H1 (cell line): ENCODE results near the gene AURKAIP1. TPM values are rescaled to one million over a fixed set of nuclear protein-coding genes. Genes with fewer than 3 reads are reported as not detected.

ENCODE experiments used
- CTCF ChIA-PET: fragments of 300-600 bp; sonication (Branson Sonifier 250); formaldehyde crosslinking; loops from one replicate; lab custom pipeline; 2021; ENCODE audit not compliant: partially characterized antibody; lab: Charles Lee
- POLR2A ChIA-PET: fragments of 300-600 bp; sonication (Branson Sonifier 250); formaldehyde crosslinking; loops from one replicate; lab custom pipeline; 2021; ENCODE audit warnings: inconsistent platforms; ENCODE audit not compliant: partially characterized antibody; lab: Charles Lee
- DNase-seq, 2 experiments: peaks; one replicate each; pipeline versions ENCODE4 v3.0.0 to v3.0.0-alpha.2; 2010 to 2022; ENCODE audit warnings: low spot score in 2 of 2, low read depth in 1 of 2, mixed read lengths in 1 of 2
- FAIRE-seq: peaks from 2 replicates; lab custom pipeline; 2011; peaks lifted over from hg19 to GRCh38; lab: Jason Lieb, UNC
- H2AFZ ChIP-seq: 2 replicates; pipeline ENCODE4 v1.8.1; 2012; ENCODE audit warnings: low read length, inconsistent platforms
- H2AK5ac ChIP-seq: 2 replicates; pipeline ENCODE4 v1.6.1; 2013; ENCODE audit warnings: low read depth, low read length
- H2BK120ac ChIP-seq: replicated peaks from 2 replicates; pipeline ENCODE3; 2013; ENCODE audit warnings: low read depth, low read length, inconsistent platforms
- H2BK12ac ChIP-seq: 2 replicates; pipeline ENCODE4 v1.6.1; 2013; ENCODE audit warnings: low read depth, low read length
- H2BK15ac ChIP-seq: 2 replicates; pipeline ENCODE4 v1.6.1; 2013; ENCODE audit warnings: low read length
- H2BK20ac ChIP-seq: 2 replicates; pipeline ENCODE4 v1.6.1; 2013; ENCODE audit warnings: low read length
- H2BK5ac ChIP-seq: 2 replicates; pipeline ENCODE4 v1.6.1; 2013; ENCODE audit warnings: low read depth, low read length
- H3K14ac ChIP-seq: 2 replicates; pipeline ENCODE4 v1.6.1; 2013; ENCODE audit warnings: inconsistent platforms; ENCODE audit not compliant: insufficient read length
- H3K18ac ChIP-seq: 2 replicates; pipeline ENCODE4 v1.6.1; 2013; ENCODE audit warnings: low read length; ENCODE audit errors: extremely low read depth
- H3K23ac ChIP-seq: 2 replicates; pipeline ENCODE4 v1.6.1; 2013; ENCODE audit warnings: inconsistent platforms; ENCODE audit not compliant: insufficient read length
- H3K23me2 ChIP-seq: 2 replicates; pipeline ENCODE4 v1.6.1; 2013; ENCODE audit warnings: low read depth, low read length
- H3K27ac ChIP-seq: 2 replicates; pipeline ENCODE4 v1.6.1; 2011; ENCODE audit warnings: low read depth, low read length, inconsistent platforms
- H3K27me3 ChIP-seq, 4 experiments: replicated peaks in 1 of 4; 1 replicate in 1 of 4; 2 replicates in 3 of 4; pipeline versions ENCODE4 v1.6.1 to v1.8.1; 2011 to 2013; ENCODE audit warnings: low read length in 3 of 4, mild to moderate bottlenecking in 3 of 4, inconsistent platforms in 2 of 4, mixed read lengths in 2 of 4, moderate library complexity in 1 of 4; ENCODE audit not compliant: control insufficient read depth in 3 of 4, insufficient read depth in 3 of 4; ENCODE audit errors: extremely low read depth in 1 of 4
- H3K36me3 ChIP-seq, 4 experiments: 2 replicates each; pipeline versions ENCODE4 v1.6.1 to v1.8.1; 2011 to 2013; ENCODE audit warnings: mild to moderate bottlenecking in 4 of 4, low read length in 3 of 4, moderate library complexity in 2 of 4, control low read depth in 1 of 4, inconsistent platforms in 1 of 4; ENCODE audit not compliant: insufficient read depth in 4 of 4, control insufficient read depth in 2 of 4
- H3K4ac ChIP-seq: replicated peaks from 2 replicates; pipeline ENCODE3; 2013; ENCODE audit warnings: low read length, low read depth, mixed read lengths, inconsistent platforms; ENCODE audit not compliant: insufficient read length
- H3K4me1 ChIP-seq, 4 experiments: replicated peaks in 1 of 4; 1 replicate in 1 of 4; 2 replicates in 3 of 4; pipeline versions ENCODE4 v1.6.1 to v1.8.1; 2011 to 2013; ENCODE audit warnings: low read length in 3 of 4, inconsistent platforms in 2 of 4, mixed read lengths in 1 of 4; ENCODE audit not compliant: insufficient read depth in 4 of 4, control insufficient read depth in 3 of 4
- H3K4me2 ChIP-seq, 2 experiments: 2 replicates each; pipeline versions ENCODE4 v1.6.1 to v1.8.1; 2011 to 2013; ENCODE audit warnings: low read depth in 2 of 2, low read length in 2 of 2, control low read depth in 1 of 2, inconsistent platforms in 1 of 2, mild to moderate bottlenecking in 1 of 2; ENCODE audit not compliant: insufficient read depth in 1 of 2
- H3K4me3 ChIP-seq, 4 experiments: fragments of 200-600, 300-600 bp in 1 of 4; sonication (generic), shearing (Covaris generic), sonication (Bioruptor Twin) in 1 of 4; 2 replicates each; pipeline versions ENCODE4 v1.5.1 to v1.8.1; 2011 to 2016; ENCODE audit warnings: low read length in 4 of 4, low read depth in 3 of 4, control low read depth in 2 of 4, inconsistent platforms in 2 of 4, mild to moderate bottlenecking in 2 of 4, mixed read lengths in 1 of 4, moderate library complexity in 1 of 4; ENCODE audit not compliant: insufficient read depth in 2 of 4; ENCODE audit errors: extremely low read depth in 1 of 4
- H3K56ac ChIP-seq: replicated peaks from 2 replicates; pipeline ENCODE3; 2013; ENCODE audit warnings: low read depth, mild to moderate bottlenecking, mixed read lengths, low read length, inconsistent platforms; ENCODE audit not compliant: insufficient read length
- H3K79me1 ChIP-seq: 2 replicates; pipeline ENCODE4 v1.6.1; 2013; ENCODE audit warnings: low read depth, low read length, control low read depth
- H3K79me2 ChIP-seq, 2 experiments: 2 replicates each; pipeline versions ENCODE4 v1.6.1 to v1.8.1; 2012 to 2013; ENCODE audit warnings: low read length in 2 of 2, mild to moderate bottlenecking in 2 of 2, inconsistent platforms in 1 of 2; ENCODE audit not compliant: insufficient read depth in 2 of 2, control insufficient read depth in 1 of 2
- H3K9ac ChIP-seq, 4 experiments: replicated peaks in 1 of 4; 1 replicate in 1 of 4; 2 replicates in 3 of 4; pipeline versions ENCODE4 v1.6.1 to v1.8.1; 2011 to 2013; ENCODE audit warnings: low read depth in 3 of 4, low read length in 3 of 4, control low read depth in 2 of 4, mild to moderate bottlenecking in 2 of 4, moderate library complexity in 2 of 4, inconsistent platforms in 1 of 4; ENCODE audit errors: extremely low read depth in 1 of 4
- H3K9me3 ChIP-seq, 2 experiments: 2 replicates each; pipeline versions ENCODE4 v1.6.1 to v1.8.1; 2012 to 2013; ENCODE audit warnings: mild to moderate bottlenecking in 2 of 2, moderate library complexity in 2 of 2, control low read depth in 1 of 2, inconsistent platforms in 1 of 2, low read depth in 1 of 2, low read length in 1 of 2, mixed read lengths in 1 of 2; ENCODE audit not compliant: insufficient read depth in 2 of 2
- H4K20me1 ChIP-seq, 2 experiments: replicated peaks in 1 of 2; 2 replicates each; pipeline versions ENCODE3 to v1.8.1; 2011 to 2013; ENCODE audit warnings: inconsistent platforms in 2 of 2, low read length in 2 of 2, mild to moderate bottlenecking in 1 of 2; ENCODE audit not compliant: insufficient read depth in 2 of 2, control insufficient read depth in 1 of 2
- H4K5ac ChIP-seq: 2 replicates; pipeline ENCODE4 v1.6.1; 2013; ENCODE audit warnings: low read length, low read depth, mixed read lengths, inconsistent platforms; ENCODE audit not compliant: insufficient read length
- H4K8ac ChIP-seq: 2 replicates; pipeline ENCODE4 v1.8.0; 2013; ENCODE audit warnings: mild to moderate bottlenecking, moderate library complexity, low read length, inconsistent platforms; ENCODE audit not compliant: insufficient read depth; ENCODE audit errors: extremely low read depth
- H4K91ac ChIP-seq: replicated peaks from 2 replicates; pipeline ENCODE3; 2013; ENCODE audit warnings: low read length, mixed read lengths, inconsistent platforms; ENCODE audit not compliant: insufficient read length
- BACH1 ChIP-seq: IDR thresholded peaks from 2 replicates; pipeline ENCODE4 v1.6.1; 2012; ENCODE audit warnings: low read length, improper control_type of control experiment
- EZH2 ChIP-seq: fragments of 200-600 bp; sonication (generic); IDR thresholded peaks from 2 replicates; pipeline ENCODE4 v1.7.1; 2012; ENCODE audit warnings: low read depth, mild to moderate bottlenecking, moderate library complexity, low read length, inconsistent platforms; ENCODE audit not compliant: severe bottlenecking
- YY1 ChIP-seq: IDR thresholded peaks from 2 replicates; pipeline ENCODE4 v1.6.1; 2011; ENCODE audit warnings: low read depth, mild to moderate bottlenecking, low read length
- ZNF274 ChIP-seq: IDR thresholded peaks from 2 replicates; pipeline ENCODE4 v1.7.0; 2012; ENCODE audit warnings: low read length, borderline replicate concordance; ENCODE audit errors: extremely low read depth
- WGBS, 2 experiments: shearing (Covaris generic) in 1 of 2; methylation state at CpG; one replicate each; pipeline versions ENCODE4 v1.1.6 to v1.1.7; 2013 to 2015; ENCODE audit warnings: low lambda C conversion rate in 2 of 2, mixed read lengths in 2 of 2, inconsistent platforms in 1 of 2, low coverage in 1 of 2, missing lambda C conversion rate in 1 of 2; ENCODE audit not compliant: insufficient replicate concordance in 2 of 2, insufficient coverage in 1 of 2, insufficient read length in 1 of 2; ENCODE audit errors: extremely low coverage in 1 of 2, missing lambda C conversion rate in 1 of 2; 5-methylcytosine and 5-hydroxymethylcytosine counted together
- polyA plus RNA-seq, 7 experiments: library from polyadenylated mRNA; depleted of rRNA in 3 of 7; stranded (reverse) in 5 of 7; unstranded in 2 of 7; fragments of >200 nt in 5 of 7; fragments of 200-250 nt in 2 of 7; gene quantifications; 1 replicate in 5 of 7; 2 replicates in 1 of 7; 4 replicates in 1 of 7; pipeline versions ENCODE4 v1.2.1 to v1.2.3, GENCODE V29; 2011 to 2013; ENCODE audit warnings: missing spikeins in 2 of 7, mixed read lengths in 2 of 7
- total RNA-seq: library from RNA; stranded (reverse); fragmentation: NEBNext Ultra II Directional; extraction: Animal tissue kit (Norgen Biotek cat#: 25700); gene quantifications from 2 replicates; pipeline ENCODE4 v1.2.1, GENCODE V29; 2021

Gene AURKAIP1
- total and polyA plus RNA-seq, 2 of the 8 experiments (the other 6 are each of a cell fraction or from before 2014, with no cell fraction given): 87.8 to 194 TPM

- Histone ChIP-seq H3K4me1 (peaks cover 0 to 3% (median under 1%) of the 10 kb centered on the region in 4 experiments; a peak in 5 of 7 replicates), H3K56ac (no peak overlapping the region), H2BK15ac (0 out of 2 replicates have a peak overlapping the region, but pooled peaks have one; percentile 11), H3K27ac (no peak overlapping the region), H2BK120ac (no peak overlapping the region), H2BK5ac (peak overlapping the region; percentile 26; the same call in 1 of the 2 replicates), H2AFZ (no peak overlapping the region), H4K5ac (no peak overlapping the region), H4K8ac (no peak overlapping the region; the same call in 1 of the 2 replicates), H3K79me1 (peaks cover 10% of the 10 kb centered on the region), H3K9ac (no peak overlapping the region), H3K79me2 (0 out of 4 replicates have a peak, but pooled peaks cover 0 to 6% of the 10 kb centered on the region in 2 experiments), H4K91ac (no peak overlapping the region), H2AK5ac (no peak overlapping the region), H3K9me3 (peaks cover 0 to 6% of the 10 kb centered on the region in 2 experiments; a peak in 2 of 4 replicates), H3K4ac (no peak overlapping the region), H3K23ac (no peak overlapping the region), H3K36me3 (peaks cover 0 to 3% (median 0%) of the 10 kb centered on the region in 4 experiments; a peak in 1 of 8 replicates), H3K27me3 (no peaks in the 10 kb centered on the region; a peak in 1 of 7 replicates), H3K4me2 (no peak overlapping the region), H4K20me1 (peaks cover 7 to 31% of the 10 kb centered on the region in 2 experiments), H3K14ac (no peak overlapping the region), H3K18ac (no peak overlapping the region), H2BK20ac (no peak overlapping the region), H3K4me3 (no peak overlapping the region), H2BK12ac (0 out of 2 replicates have a peak overlapping the region, but pooled peaks have one; percentile 60), H3K23me2 (peaks cover 3% of the 10 kb centered on the region)
- FAIRE-seq (no peak), DNase-seq (no peak)
- POLR2A ChIA-PET: interaction anchor here (0.6 to 9.0 kb wide), 5 partner anchors 9 to 35 kb away, joined by 3 to 134 read pairs (median 6); no protein-coding TSS in a partner anchor
- 89% methylated on average over 14 of the region's 15 CpGs; no CpG with 5 or more reads in 1 of the 2 experiments for WGBS, 2 experiments
- CTCF ChIA-PET: no interaction called here
- TF ChIP-seq EZH2 (no peak), YY1 (no peak), BACH1 (no peak), ZNF274 (no peak)
Measured at GRCh38 chr1:1330366-1331067, 44.5 kb downstream of the AURKAIP1 start.
